Nephron (organoid): Measurements from ENCODE around the gene FAM131B.

ENCODE experiments used
- H3K27ac Mint-ChIP-seq, 3 experiments: 2 replicates each; pipeline ENCODE4 v1.8.0; 2020; ENCODE audit warnings: mixed read lengths in 3 of 3, mild to moderate bottlenecking in 2 of 3, moderate library complexity in 1 of 3
- H3K27me3 Mint-ChIP-seq: 2 replicates; pipeline ENCODE4 v1.8.0; 2021; ENCODE audit warnings: low read depth, mild to moderate bottlenecking, moderate library complexity, mixed read lengths
- H3K36me3 Mint-ChIP-seq: 2 replicates; pipeline ENCODE4 v1.8.0; 2020; ENCODE audit warnings: low read depth, mixed read lengths
- H3K4me1 Mint-ChIP-seq: 2 replicates; pipeline ENCODE4 v1.8.0; 2020; ENCODE audit warnings: mixed read lengths
- H3K4me3 Mint-ChIP-seq, 3 experiments: 2 replicates each; pipeline ENCODE4 v1.8.0; 2020; ENCODE audit warnings: mild to moderate bottlenecking in 3 of 3, mixed read lengths in 3 of 3, moderate library complexity in 2 of 3
- H3K9me3 Mint-ChIP-seq: 2 replicates; pipeline ENCODE4 v1.8.0; 2020; ENCODE audit warnings: mixed read lengths
- CTCF ChIP-seq, 3 experiments: fragments of 200-600 bp; sonication (generic); IDR thresholded peaks; one replicate each; pipeline ENCODE4 v1.5.0; 2021; ENCODE audit warnings: antibody characterized with exemption in 3 of 3; ENCODE audit not compliant: unreplicated experiment in 3 of 3

FAM131B gene

GRCh38 chr7:143399151-143399550 lies 36.6 kb upstream of the FAM131B start:
- H3K27me3 Mint-ChIP-seq, result peaks cover 17% of the 10 kb centered on the region
- H3K9me3 Mint-ChIP-seq, result no peaks in the 10 kb centered on the region
- no peak overlapping the region for H3K4me3 Mint-ChIP-seq
- no peaks in the 10 kb centered on the region for H3K4me1 Mint-ChIP-seq
- peaks cover 4% of the 10 kb centered on the region for H3K36me3 Mint-ChIP-seq
- H3K27ac Mint-ChIP-seq, result no peak overlapping the region
- TF ChIP-seq CTCF (IDR thresholded peaks at IDR 0.05; ENCODE audit: unreplicated experiment in 3 of 3), result no peak

- Mint-ChIP-seq H3K4me1 (no peaks in the 10 kb centered on the region), H3K36me3 (peaks cover 9% of the 10 kb centered on the region), H3K27me3 (peaks cover 17% of the 10 kb centered on the region), H3K9me3 (no peaks in the 10 kb centered on the region), H3K4me3 (no peak overlapping the region), H3K27ac (no peak overlapping the region)
- TF ChIP-seq CTCF (IDR thresholded peaks at IDR 0.05; ENCODE audit: unreplicated experiment in 3 of 3), result no peak
Observed at GRCh38 chr7:143398616-143399015, 36.1 kb upstream of the FAM131B start.

GRCh38 chr7:143397710-143398530 lies 35.4 kb upstream of the FAM131B start:
- H3K27me3 Mint-ChIP-seq, result peaks cover 17% of the 10 kb centered on the region
- peaks cover 15% of the 10 kb centered on the region for H3K36me3 Mint-ChIP-seq
- H3K9me3 Mint-ChIP-seq, result no peaks in the 10 kb centered on the region
- H3K4me1 Mint-ChIP-seq, result peaks cover 3% of the 10 kb centered on the region
- H3K27ac Mint-ChIP-seq, result no peak overlapping the region
- no peak overlapping the region for H3K4me3 Mint-ChIP-seq
- no peak for TF ChIP-seq CTCF (IDR thresholded peaks at IDR 0.05; ENCODE audit: unreplicated experiment in 3 of 3)

GRCh38 chr7:143396625-143397556 lies 34.4 kb upstream of the FAM131B start:
- no peak overlapping the region for H3K27ac Mint-ChIP-seq
- peaks cover 24% of the 10 kb centered on the region for H3K36me3 Mint-ChIP-seq
- H3K9me3 Mint-ChIP-seq, result no peaks in the 10 kb centered on the region
- H3K27me3 Mint-ChIP-seq, result peaks cover 8% of the 10 kb centered on the region
- no peak overlapping the region for H3K4me3 Mint-ChIP-seq
- no peak for TF ChIP-seq CTCF (IDR thresholded peaks at IDR 0.05; ENCODE audit: unreplicated experiment in 3 of 3)
- H3K4me1 Mint-ChIP-seq, result peaks cover 11% of the 10 kb centered on the region

- Mint-ChIP-seq H3K36me3 (peaks cover 24% of the 10 kb centered on the region), H3K27me3 (peaks cover 7% of the 10 kb centered on the region), H3K9me3 (no peaks in the 10 kb centered on the region), H3K27ac (no peak overlapping the region), H3K4me1 (peaks cover 12% of the 10 kb centered on the region), H3K4me3 (no peak overlapping the region)
- no peak for TF ChIP-seq CTCF (IDR thresholded peaks at IDR 0.05; ENCODE audit: unreplicated experiment in 3 of 3)
Observed at GRCh38 chr7:143396182-143396581, 33.7 kb upstream of the FAM131B start.
